Measurements from ENCODE around the gene ATF6B.

ATF6B gene

DNA sequence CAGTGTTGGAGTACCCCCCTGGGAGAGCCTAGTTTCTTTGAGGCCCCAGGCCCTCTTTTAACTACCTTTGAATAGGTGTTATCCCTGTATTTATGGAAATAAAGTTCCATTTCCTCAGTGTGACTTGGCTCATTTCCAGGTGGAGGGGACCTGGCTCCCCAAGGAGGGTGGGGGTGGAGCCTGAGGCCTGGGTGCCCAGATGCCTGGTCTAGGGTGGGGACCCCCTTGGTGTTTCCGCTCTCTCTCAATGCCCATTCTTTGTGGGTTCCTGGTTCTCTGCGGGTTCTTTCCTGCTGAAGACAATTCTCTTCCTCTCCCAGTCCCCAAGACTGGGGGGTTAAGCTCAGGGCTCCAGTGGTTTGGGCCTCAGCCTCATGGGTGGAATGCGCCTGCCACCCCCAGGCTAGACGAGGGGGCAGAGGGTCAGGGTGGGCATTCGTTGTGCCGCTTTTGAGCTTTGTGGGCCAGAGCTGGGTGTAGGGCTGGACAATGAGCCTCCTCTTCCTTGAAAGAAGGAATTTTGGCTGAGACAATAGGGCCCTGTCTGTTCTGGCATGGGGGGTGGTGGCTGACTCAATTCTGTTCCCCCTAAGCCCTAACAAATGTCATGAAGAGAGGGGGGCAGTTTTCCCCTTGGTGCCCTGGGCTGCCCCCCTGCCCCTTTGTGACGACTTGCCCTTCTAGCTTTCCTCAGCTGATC, 35.7 kb upstream of the ATF6B start:
- DNase-seq: no peak
- H3K27me3 ChIP-seq (ENCODE audit: insufficient read depth, low read depth, severe bottlenecking): no peaks in the 10 kb centered on the region
- TF ChIP-seq, protein P1, sequence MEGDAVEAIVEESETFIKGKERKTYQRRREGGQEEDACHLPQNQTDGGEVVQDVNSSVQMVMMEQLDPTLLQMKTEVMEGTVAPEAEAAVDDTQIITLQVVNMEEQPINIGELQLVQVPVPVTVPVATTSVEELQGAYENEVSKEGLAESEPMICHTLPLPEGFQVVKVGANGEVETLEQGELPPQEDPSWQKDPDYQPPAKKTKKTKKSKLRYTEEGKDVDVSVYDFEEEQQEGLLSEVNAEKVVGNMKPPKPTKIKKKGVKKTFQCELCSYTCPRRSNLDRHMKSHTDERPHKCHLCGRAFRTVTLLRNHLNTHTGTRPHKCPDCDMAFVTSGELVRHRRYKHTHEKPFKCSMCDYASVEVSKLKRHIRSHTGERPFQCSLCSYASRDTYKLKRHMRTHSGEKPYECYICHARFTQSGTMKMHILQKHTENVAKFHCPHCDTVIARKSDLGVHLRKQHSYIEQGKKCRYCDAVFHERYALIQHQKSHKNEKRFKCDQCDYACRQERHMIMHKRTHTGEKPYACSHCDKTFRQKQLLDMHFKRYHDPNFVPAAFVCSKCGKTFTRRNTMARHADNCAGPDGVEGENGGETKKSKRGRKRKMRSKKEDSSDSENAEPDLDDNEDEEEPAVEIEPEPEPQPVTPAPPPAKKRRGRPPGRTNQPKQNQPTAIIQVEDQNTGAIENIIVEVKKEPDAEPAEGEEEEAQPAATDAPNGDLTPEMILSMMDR (IDR thresholded peaks at IDR 0.05; ENCODE audit: low read depth, low read length): no peak
- no peak overlapping the region for H3K27ac ChIP-seq
- H3K9me3 ChIP-seq (ENCODE audit: severe bottlenecking): no peaks in the 10 kb centered on the region
- H3K36me3 ChIP-seq: peaks cover 49% of the 10 kb centered on the region
- H3K4me3 ChIP-seq (ENCODE audit: low read depth, low read length): no peak overlapping the region

DNA sequence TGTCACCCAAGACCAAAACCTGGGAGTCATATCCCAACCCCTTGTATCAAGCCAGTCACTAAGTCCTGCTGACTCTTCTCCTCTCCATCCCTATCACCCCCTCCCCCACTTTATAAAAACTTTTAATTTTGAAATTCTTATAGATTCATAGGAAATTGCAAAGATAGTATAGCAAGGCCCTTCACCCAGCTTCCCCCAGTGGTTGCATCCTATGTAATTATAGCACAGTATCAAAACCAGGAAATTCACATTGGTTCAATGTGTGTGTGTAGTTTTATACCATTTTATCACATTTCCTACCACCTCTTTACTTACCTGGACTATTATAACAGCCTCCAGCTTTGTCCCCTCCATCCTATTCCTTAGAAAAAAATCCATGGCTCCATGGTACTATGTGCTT, 30.0 kb upstream of the ATF6B start:
- H3K36me3 ChIP-seq: peaks cover 50% of the 10 kb centered on the region
- no peak for DNase-seq
- H3K27me3 ChIP-seq (ENCODE audit: insufficient read depth, low read depth, severe bottlenecking): no peaks in the 10 kb centered on the region
- H3K9me3 ChIP-seq (ENCODE audit: severe bottlenecking): no peaks in the 10 kb centered on the region
- H3K27ac ChIP-seq: no peak overlapping the region
- H3K4me3 ChIP-seq (ENCODE audit: low read depth, low read length): no peak overlapping the region
- TF ChIP-seq, protein P1 (IDR thresholded peaks at IDR 0.05; ENCODE audit: low read depth, low read length): no peak

DNA sequence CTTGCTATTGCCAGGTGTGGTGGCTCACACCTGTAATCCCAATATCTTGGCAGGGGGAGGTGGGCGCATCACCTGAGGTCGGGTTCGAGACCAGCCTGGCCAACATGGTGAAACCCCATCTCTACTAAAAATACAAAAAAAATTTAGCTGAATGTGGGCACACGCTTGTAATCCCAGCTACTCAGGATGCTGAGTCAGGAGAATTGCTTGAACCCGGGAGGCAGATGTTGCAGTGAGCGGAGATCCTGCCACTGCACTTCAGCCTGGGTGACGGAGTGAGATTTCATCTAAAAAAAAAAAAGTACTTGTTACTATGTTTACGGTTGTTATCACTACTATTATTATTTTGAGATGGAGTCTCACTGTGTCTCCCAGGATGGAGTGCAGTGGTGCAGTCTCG, 28.8 kb upstream of the ATF6B start:
- TF ChIP-seq, protein P1 (IDR thresholded peaks at IDR 0.05; ENCODE audit: low read depth, low read length): no peak
- no peaks in the 10 kb centered on the region for H3K27me3 ChIP-seq (ENCODE audit: insufficient read depth, low read depth, severe bottlenecking)
- no peak overlapping the region for H3K27ac ChIP-seq
- no peak overlapping the region for H3K4me3 ChIP-seq (ENCODE audit: low read depth, low read length)
- DNase-seq: no peak
- H3K9me3 ChIP-seq (ENCODE audit: severe bottlenecking): no peaks in the 10 kb centered on the region
- H3K36me3 ChIP-seq: peaks cover 42% of the 10 kb centered on the region

DNA sequence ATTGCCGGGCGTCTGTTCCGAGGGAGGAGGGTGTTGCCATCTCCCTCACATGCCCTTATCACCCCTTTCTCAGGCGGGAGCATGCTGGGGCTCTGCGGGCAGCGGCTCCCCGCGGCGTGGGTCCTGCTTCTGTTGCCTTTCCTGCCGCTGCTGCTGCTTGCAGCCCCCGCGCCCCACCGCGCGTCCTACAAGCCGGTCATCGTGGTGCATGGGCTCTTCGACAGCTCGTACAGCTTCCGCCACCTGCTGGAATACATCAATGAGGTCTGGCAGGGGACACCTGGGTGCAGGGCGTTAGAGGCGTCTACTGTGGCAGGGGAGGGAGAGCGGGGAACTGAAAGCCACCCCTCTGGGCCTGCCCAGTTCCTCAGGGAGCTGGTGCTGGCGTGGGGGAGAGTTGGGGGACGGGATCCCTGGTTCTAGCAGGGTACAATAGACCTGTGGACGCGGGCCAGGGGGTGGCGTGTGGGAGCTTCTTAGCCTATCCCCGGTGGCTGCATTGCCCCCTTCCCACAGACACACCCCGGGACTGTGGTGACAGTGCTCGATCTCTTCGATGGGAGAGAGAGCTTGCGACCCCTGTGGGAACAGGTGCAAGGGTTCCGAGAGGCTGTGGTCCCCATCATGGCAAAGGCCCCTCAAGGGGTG, 26.6 kb upstream of the ATF6B start:
- peak overlapping the region; percentile 85 for H3K27ac ChIP-seq
- peak; percentile 94 for DNase-seq
- H3K9me3 ChIP-seq (ENCODE audit: severe bottlenecking): no peaks in the 10 kb centered on the region
- TF ChIP-seq, protein P1 (IDR thresholded peaks at IDR 0.05; ENCODE audit: low read depth, low read length): peak; percentile 86
- H3K4me3 ChIP-seq (ENCODE audit: low read depth, low read length): peak overlapping the region; percentile 82
- H3K36me3 ChIP-seq: peaks cover 36% of the 10 kb centered on the region
- H3K27me3 ChIP-seq (ENCODE audit: insufficient read depth, low read depth, severe bottlenecking): no peaks in the 10 kb centered on the region

DNA sequence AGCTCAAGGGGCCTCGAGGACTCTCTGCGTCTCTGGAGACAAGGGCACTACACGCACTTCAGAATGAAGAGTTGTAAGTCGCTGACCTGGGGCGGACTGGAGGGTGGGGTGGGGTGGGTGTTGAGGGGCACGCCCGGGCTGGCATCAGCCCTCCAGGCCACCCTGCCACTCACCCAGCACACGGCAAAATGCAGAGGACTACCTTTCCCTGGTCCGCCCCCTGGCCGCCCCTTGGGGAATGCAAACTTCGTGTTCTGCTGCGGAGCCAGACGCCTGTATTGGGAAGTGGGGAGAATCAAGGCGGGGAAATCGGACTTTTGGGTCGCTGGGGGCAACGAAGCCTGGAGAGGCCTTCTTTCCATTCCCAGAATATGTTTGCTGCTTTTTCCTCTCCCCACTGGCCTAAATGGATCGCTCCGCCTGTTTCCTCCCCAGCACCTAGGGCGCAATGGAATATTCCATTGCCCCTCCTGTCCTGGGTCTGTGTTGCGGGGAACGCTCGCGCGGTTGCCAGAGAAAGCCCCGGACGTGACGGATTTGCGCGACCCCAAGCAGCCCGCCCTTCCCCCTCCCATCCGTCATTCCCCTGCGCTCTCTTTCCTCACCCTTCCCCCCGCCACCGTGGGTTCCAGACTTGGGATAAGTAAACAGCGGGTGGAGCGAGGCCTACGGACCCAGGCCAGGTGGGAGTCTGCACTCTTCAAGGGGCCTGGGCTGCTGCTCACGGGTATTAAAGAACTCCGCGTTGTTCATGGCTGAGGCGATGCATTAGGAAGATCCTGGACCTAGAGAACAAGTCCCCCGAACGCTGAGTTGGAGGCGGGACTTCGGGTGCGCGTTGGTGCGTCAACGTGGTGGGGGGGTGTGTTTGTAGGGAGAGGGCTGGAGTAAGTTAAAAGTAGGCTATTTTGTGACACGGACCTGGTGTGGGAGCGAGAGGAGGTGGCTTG, 25.8 kb upstream of the ATF6B start, which contains the start of gene PPT2:
Gene PPT2 (plus strand): TSS at position 578 of the 950 bp plus-strand sequence. CDS start 454 bp downstream, outside the sequence.
- H3K27me3 ChIP-seq (ENCODE audit: insufficient read depth, low read depth, severe bottlenecking): no peaks in the 10 kb centered on the region
- peaks cover 2% of the 10 kb centered on the region for H3K9me3 ChIP-seq (ENCODE audit: severe bottlenecking)
- H3K36me3 ChIP-seq: peaks cover 35% of the 10 kb centered on the region
- TF ChIP-seq, protein P1 (IDR thresholded peaks at IDR 0.05; ENCODE audit: low read depth, low read length): peak; percentile 20; the same call in 1 of the 2 replicates
- H3K27ac ChIP-seq: peak within 1 kb of the TSS; percentile 85
- peak; percentile 97 for DNase-seq
- peak within 1 kb of the TSS; percentile 82 for H3K4me3 ChIP-seq (ENCODE audit: low read depth, low read length)

Data from WERI-Rb-1 (cell line).